ENCODE data around the gene FFAR3. TPM values are rescaled to one million over a fixed set of nuclear protein-coding genes. Genes with fewer than 3 reads are reported as not detected.
"Not testable (repeated sequence)": the region's sequence is repeated elsewhere in the genome, so short reads cannot be mapped to it uniquely, and the experiment has no call there.

Gene FFAR3
- polyA plus RNA-seq, 1 donor: not detected

DNA sequence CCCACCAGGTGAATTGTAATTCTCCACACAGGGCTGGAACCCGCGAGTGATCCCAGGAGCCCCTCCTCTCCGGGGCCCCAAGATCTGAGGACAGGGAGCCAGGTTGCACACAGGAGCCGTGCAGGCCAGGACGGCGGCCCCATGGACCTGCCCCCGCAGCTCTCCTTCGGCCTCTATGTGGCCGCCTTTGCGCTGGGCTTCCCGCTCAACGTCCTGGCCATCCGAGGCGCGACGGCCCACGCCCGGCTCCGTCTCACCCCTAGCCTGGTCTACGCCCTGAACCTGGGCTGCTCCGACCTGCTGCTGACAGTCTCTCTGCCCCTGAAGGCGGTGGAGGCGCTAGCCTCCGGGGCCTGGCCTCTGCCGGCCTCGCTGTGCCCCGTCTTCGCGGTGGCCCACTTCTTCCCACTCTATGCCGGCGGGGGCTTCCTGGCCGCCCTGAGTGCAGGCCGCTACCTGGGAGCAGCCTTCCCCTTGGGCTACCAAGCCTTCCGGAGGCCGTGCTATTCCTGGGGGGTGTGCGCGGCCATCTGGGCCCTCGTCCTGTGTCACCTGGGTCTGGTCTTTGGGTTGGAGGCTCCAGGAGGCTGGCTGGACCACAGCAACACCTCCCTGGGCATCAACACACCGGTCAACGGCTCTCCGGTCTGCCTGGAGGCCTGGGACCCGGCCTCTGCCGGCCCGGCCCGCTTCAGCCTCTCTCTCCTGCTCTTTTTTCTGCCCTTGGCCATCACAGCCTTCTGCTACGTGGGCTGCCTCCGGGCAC lies 6.7 kb upstream of the FFAR3 start:
- no peak for DNase-seq

GRCh38 chr19:35352177-35352447 lies 6.1 kb upstream of the FFAR3 start:
- no peak for DNase-seq

- DNase-seq: peak; percentile 66
These were observed 5.6 kb upstream of the FFAR3 start for GRCh38 chr19:35352448-35353304.

- no peak for DNase-seq
These were observed 4.6 kb upstream of the FFAR3 start for GRCh38 chr19:35353635-35354034.

- no peak for DNase-seq
These were observed 3.4 kb upstream of the FFAR3 start for GRCh38 chr19:35354898-35355297.

GRCh38 chr19:35355791-35356460 lies 2.3 kb upstream of the FFAR3 start:
- no peak for DNase-seq

GRCh38 chr19:35358834-35359233 lies 574 bp downstream of the FFAR3 start:
- DNase-seq: not testable (repeated sequence)

GRCh38 chr19:35359395-35359794 lies 1.1 kb downstream of the FFAR3 start:
- not testable (repeated sequence) for DNase-seq

- DNase-seq: not testable (repeated sequence)
These were observed 1.8 kb downstream of the FFAR3 start for GRCh38 chr19:35360081-35360480.

- no peak for DNase-seq
These were observed 2.7 kb downstream of the FFAR3 start for GRCh38 chr19:35360880-35361420.

GRCh38 chr19:35362261-35363000 lies 4.2 kb downstream of the FFAR3 start:
- DNase-seq: no peak

GRCh38 chr19:35363001-35363590 lies 4.8 kb downstream of the FFAR3 start:
- no peak for DNase-seq

DNA sequence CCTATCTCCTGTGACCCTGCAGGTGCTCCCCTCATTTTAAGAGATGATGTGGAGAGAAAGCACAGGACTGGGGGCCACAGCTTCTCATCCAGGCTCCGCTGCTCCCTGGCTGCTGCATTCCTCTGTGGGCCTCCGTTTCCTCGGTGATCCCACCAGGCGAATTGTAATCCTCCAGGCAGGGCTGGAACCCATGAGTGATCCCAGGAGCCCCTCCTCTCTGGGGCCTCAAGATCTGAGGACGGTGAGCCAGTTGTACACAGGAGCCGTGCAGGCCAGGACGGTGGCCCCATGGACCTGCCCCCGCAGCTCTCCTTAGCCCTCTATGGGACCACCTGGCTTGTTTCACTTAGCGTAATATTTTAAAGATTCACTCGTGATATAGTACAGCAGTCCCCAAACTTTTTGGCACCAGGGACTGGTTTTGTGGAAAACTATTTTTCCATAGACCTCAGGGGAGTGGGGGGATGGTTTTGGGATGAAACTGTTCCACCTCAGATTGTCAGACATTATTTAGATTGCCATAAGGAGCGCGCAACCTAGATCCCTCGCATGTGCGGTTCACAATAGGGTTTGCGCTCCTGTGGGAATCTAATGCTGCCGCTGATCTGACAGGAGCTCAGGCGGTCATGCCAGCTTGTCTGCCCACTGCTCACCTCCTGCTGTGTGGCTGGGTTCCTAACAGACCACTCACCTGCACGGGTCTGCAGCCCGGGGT lies 5.6 kb downstream of the FFAR3 start:
- no peak for DNase-seq

DNA sequence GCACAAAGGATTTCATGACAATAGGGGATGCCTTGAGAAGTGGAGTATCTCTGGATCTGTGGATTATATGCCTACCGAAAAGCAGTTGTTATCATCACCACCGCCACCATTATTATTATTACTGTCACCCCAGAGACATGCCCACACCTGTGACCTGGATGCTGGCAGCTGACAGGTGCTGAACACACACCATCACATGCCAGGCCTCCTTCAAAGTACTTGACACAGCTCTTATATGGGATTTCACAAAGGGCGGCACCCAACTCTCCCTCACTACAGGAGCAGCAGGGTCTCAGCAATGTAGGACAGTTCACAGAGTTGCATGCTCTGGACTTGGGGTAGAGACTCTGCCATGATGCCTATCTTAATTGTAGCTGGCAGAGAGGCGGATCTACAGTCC lies 7.0 kb downstream of the FFAR3 start:
- DNase-seq: no peak

GRCh38 chr19:35368378-35368777 lies 10.1 kb downstream of the FFAR3 start:
- no peak for DNase-seq

GRCh38 chr19:35369522-35369921 lies 11.3 kb downstream of the FFAR3 start:
- DNase-seq: no peak

GRCh38 chr19:35370722-35371121 lies 12.5 kb downstream of the FFAR3 start, which contains the start of gene GPR42:
Gene GPR42, plus strand, starts transcription at chr19:35371068. Its CDS starts 292 bp downstream, at chr19:35371360.
- DNase-seq: no peak

DNA sequence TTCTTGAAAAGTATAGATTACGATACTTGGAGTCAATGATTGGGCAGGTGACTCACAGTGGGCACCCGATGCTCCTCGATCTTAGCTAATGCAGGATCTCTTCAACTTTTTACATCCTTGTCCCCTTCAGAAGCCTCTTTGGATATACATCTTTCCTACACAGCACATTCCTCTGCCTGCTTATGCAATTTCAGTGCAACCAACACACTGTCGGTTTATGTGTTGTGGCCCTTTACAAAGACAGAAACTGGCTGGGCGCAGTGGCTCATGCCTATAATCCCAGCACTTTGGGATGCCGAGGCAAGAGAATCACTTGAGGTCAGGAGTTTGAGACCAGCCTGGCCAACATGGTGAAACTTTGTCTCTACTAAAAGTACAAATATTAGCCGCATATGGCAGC lies 15.2 kb downstream of the FFAR3 start:
- DNase-seq: no peak

- DNase-seq: not testable (repeated sequence)
These were observed 15.8 kb downstream of the FFAR3 start for GRCh38 chr19:35374031-35374430.

- no peak for DNase-seq
These were observed 17.4 kb downstream of the FFAR3 start for GRCh38 chr19:35375505-35376307.
